Chondrocyte (in vitro differentiated cells): ENCODE data around the gene BST1. TPM values are rescaled to one million over a fixed set of nuclear protein-coding genes. Genes with fewer than 3 reads are reported as not detected.

Source experiments
- DNase-seq: peaks from one replicate; pipeline ENCODE4 v3.0.0; 2021; ENCODE audit warnings: mixed read lengths, low spot score
- H3K27ac Mint-ChIP-seq: one replicate; pipeline ENCODE4 v1.8.0; 2021; ENCODE audit warnings: mild to moderate bottlenecking, moderate library complexity, mixed read lengths; ENCODE audit not compliant: unreplicated experiment
- H3K27me3 Mint-ChIP-seq: 2 replicates; pipeline ENCODE4 v1.8.0; 2021; ENCODE audit warnings: low read depth, mixed read lengths
- H3K36me3 Mint-ChIP-seq: 2 replicates; pipeline ENCODE4 v1.8.0; 2021; ENCODE audit warnings: low read depth, mixed read lengths
- H3K4me1 Mint-ChIP-seq: 2 replicates; pipeline ENCODE4 v1.8.0; 2021; ENCODE audit warnings: low read depth, mild to moderate bottlenecking, mixed read lengths
- H3K4me3 Mint-ChIP-seq: one replicate; pipeline ENCODE4 v1.8.0; 2021; ENCODE audit warnings: mild to moderate bottlenecking, moderate library complexity, mixed read lengths; ENCODE audit not compliant: unreplicated experiment
- H3K9me3 Mint-ChIP-seq: 2 replicates; pipeline ENCODE4 v1.8.0; 2021; ENCODE audit warnings: low read depth, mixed read lengths
- CTCF ChIP-seq: fragments of 200-600 bp; sonication (generic); IDR thresholded peaks from 2 replicates; pipeline ENCODE4 v1.5.0; 2021; ENCODE audit warnings: antibody characterized with exemption, mild to moderate bottlenecking, moderate library complexity
- total RNA-seq: library from RNA; stranded (reverse); gene quantifications from 3 replicates; pipeline ENCODE4 v1.2.1, GENCODE V29; 2021

BST1 gene
- total RNA-seq, 1 donor from 2014 or later = 0.45 TPM

- Mint-ChIP-seq H3K27ac (no peak overlapping the region), H3K9me3 (peaks cover 6% of the 10 kb centered on the region), H3K27me3 (no peaks in the 10 kb centered on the region), H3K4me3 (no peak overlapping the region), H3K36me3 (peaks cover 1% of the 10 kb centered on the region), H3K4me1 (peaks cover 45% of the 10 kb centered on the region)
- TF ChIP-seq CTCF = no peak
- no peak for DNase-seq
Measured at GRCh38 chr4:15695729-15696128, 7.1 kb upstream of the BST1 start.

- Mint-ChIP-seq H3K4me3 (no peak overlapping the region), H3K27ac (no peak overlapping the region), H3K36me3 (peaks cover 1% of the 10 kb centered on the region), H3K4me1 (peaks cover 35% of the 10 kb centered on the region), H3K27me3 (no peaks in the 10 kb centered on the region), H3K9me3 (peaks cover 6% of the 10 kb centered on the region)
- no peak for TF ChIP-seq CTCF
- no peak for DNase-seq
Measured at GRCh38 chr4:15696866-15697265, 6.0 kb upstream of the BST1 start.

GRCh38 chr4:15703439-15703838 is 574 bp downstream of the BST1 start:
- peaks cover 3% of the 10 kb centered on the region for H3K36me3 Mint-ChIP-seq
- DNase-seq = no peak
- H3K9me3 Mint-ChIP-seq = peaks cover 2% of the 10 kb centered on the region
- no peak overlapping the region for H3K27ac Mint-ChIP-seq
- no peaks in the 10 kb centered on the region for H3K27me3 Mint-ChIP-seq
- no peak overlapping the region for H3K4me3 Mint-ChIP-seq
- peaks cover 13% of the 10 kb centered on the region for H3K4me1 Mint-ChIP-seq
- TF ChIP-seq CTCF = no peak

- no peak for TF ChIP-seq CTCF
- H3K27ac Mint-ChIP-seq = no peak overlapping the region
- H3K4me1 Mint-ChIP-seq = peaks cover 13% of the 10 kb centered on the region
- no peaks in the 10 kb centered on the region for H3K27me3 Mint-ChIP-seq
- H3K9me3 Mint-ChIP-seq = peaks cover 2% of the 10 kb centered on the region
- no peak for DNase-seq
- no peak overlapping the region for H3K4me3 Mint-ChIP-seq
- H3K36me3 Mint-ChIP-seq = peaks cover 3% of the 10 kb centered on the region
Measured at GRCh38 chr4:15704129-15704528, 1.3 kb downstream of the BST1 start.

GRCh38 chr4:15706646-15707362 is 3.9 kb downstream of the BST1 start:
- Mint-ChIP-seq H3K36me3 (peaks cover 2% of the 10 kb centered on the region), H3K27ac (no peak overlapping the region), H3K27me3 (no peaks in the 10 kb centered on the region), H3K9me3 (no peaks in the 10 kb centered on the region), H3K4me3 (no peak overlapping the region), H3K4me1 (peaks cover 13% of the 10 kb centered on the region)
- no peak for DNase-seq
- no peak for TF ChIP-seq CTCF
